Vagina (tissue), 2 donors: ENCODE data around the gene TBL1XR1.

Experiments used
- CTCF ChIP-seq, 3 experiments: fragments of 450-650 bp in 2 of 3; fragments of 200-600 bp in 1 of 3; sonication (generic) in 1 of 3; IDR thresholded peaks; one replicate each; pipeline ENCODE4 v1.5.1; 2017 to 2019; ENCODE audit warnings: antibody characterized with exemption in 3 of 3, mild to moderate bottlenecking in 2 of 3, moderate library complexity in 2 of 3
- POLR2A ChIP-seq, 2 donors: fragments of 450-650 bp; IDR thresholded peaks; one replicate each; pipeline ENCODE4 v1.6.1; 2017; ENCODE audit warnings: antibody characterized with exemption in 2 of 2, mild to moderate bottlenecking in 2 of 2, moderate library complexity in 2 of 2

GRCh38 chr3:177061369-177061768, 135.9 kb downstream of the TBL1XR1 start:
- TF ChIP-seq POLR2A (IDR thresholded peaks at IDR 0.05) (no peak), CTCF (IDR thresholded peaks at IDR 0.05) (no peak)
